ENCODE data around the gene PLD4.
"Not testable (repeated sequence)": the region's sequence is repeated elsewhere in the genome, so short reads cannot be mapped to it uniquely, and the experiment has no call there.

PLD4 gene

GRCh38 chr14:104942586-104942985 lies 17.9 kb downstream of the PLD4 start:
- DNase-seq: peak; percentile 7

GRCh38 chr14:104943216-104944015 lies 18.7 kb downstream of the PLD4 start:
- peak; percentile 5 for DNase-seq

GRCh38 chr14:104944016-104944308 lies 19.3 kb downstream of the PLD4 start:
- not testable (repeated sequence) for DNase-seq

- DNase-seq: peak; percentile 3
These were observed 19.9 kb downstream of the PLD4 start for GRCh38 chr14:104944436-104945205.

GRCh38 chr14:104945266-104945665 lies 20.6 kb downstream of the PLD4 start:
- peak; percentile 5 for DNase-seq

- DNase-seq: not testable (repeated sequence)
These were observed 21.6 kb downstream of the PLD4 start for GRCh38 chr14:104945986-104946965.

- not testable (repeated sequence) for DNase-seq
These were observed 22.5 kb downstream of the PLD4 start for GRCh38 chr14:104947201-104947600.

- DNase-seq: not testable (repeated sequence)
These were observed 23.4 kb downstream of the PLD4 start for GRCh38 chr14:104947881-104948735.

GRCh38 chr14:104948736-104949031 lies 24.0 kb downstream of the PLD4 start:
- no peak for DNase-seq

GRCh38 chr14:104949406-104949955 lies 24.8 kb downstream of the PLD4 start:
- not testable (repeated sequence) for DNase-seq

- no peak for DNase-seq
These were observed 25.3 kb downstream of the PLD4 start for GRCh38 chr14:104950021-104950420.

GRCh38 chr14:104950701-104951100 lies 26.0 kb downstream of the PLD4 start:
- not testable (repeated sequence) for DNase-seq

GRCh38 chr14:104951863-104952657 lies 27.4 kb downstream of the PLD4 start:
- not testable (repeated sequence) for DNase-seq

- DNase-seq: no peak
These were observed 28.4 kb downstream of the PLD4 start for GRCh38 chr14:104953097-104953496.

GRCh38 chr14:104953896-104954656 lies 29.4 kb downstream of the PLD4 start:
- DNase-seq: no peak

- DNase-seq: no peak
These were observed 30.2 kb downstream of the PLD4 start for GRCh38 chr14:104954746-104955395.

GRCh38 chr14:104955396-104955770 lies 30.7 kb downstream of the PLD4 start:
- DNase-seq: no peak

- no peak for DNase-seq
These were observed 31.7 kb downstream of the PLD4 start for GRCh38 chr14:104956290-104956890.

Data from activated naive CD4-positive, alpha-beta T cell treated with anti-CD3 and anti-CD28 coated beads, Interleukin-2, amount 50 U/mL, for 16 hours (primary cell).